HepG2 (cell line): ENCODE results near the gene SRXN1.
A peak's percentile ranks its signal among the peaks of the same experiment; 100 is the strongest.

Experiments used
- EZH2 ChIP-seq: conservative IDR thresholded peaks from 2 replicates; pipeline ENCODE4 v1.6.1; 2012; ENCODE audit warnings: mild to moderate bottlenecking, low read depth, low read length, moderate library complexity
- HNRNPUL1 ChIP-seq: fragments of 200-400 bp; formaldehyde crosslinking; IDR thresholded peaks from 2 replicates; pipeline ENCODE4 v1.6.1; 2017; ENCODE audit warnings: low read depth, mild to moderate bottlenecking, low read length, moderate library complexity
- MYNN ChIP-seq: sonication (generic); formaldehyde crosslinking; IDR thresholded peaks from 2 replicates; pipeline ENCODE4 v1.4.0; 2020; ENCODE audit warnings: mild to moderate bottlenecking, low read depth, missing genetic modification reagents
- NCOR1 ChIP-seq: fragments of 200-600 bp; sonication (generic); IDR thresholded peaks from 2 replicates; pipeline ENCODE4 v1.7.0; 2017; ENCODE audit warnings: antibody characterized with exemption, low read length, borderline replicate concordance
- NFYB ChIP-seq: sonication (generic); formaldehyde crosslinking; IDR thresholded peaks from 2 replicates; pipeline ENCODE4 v1.4.0; 2020; ENCODE audit warnings: missing genetic modification reagents
- RELA ChIP-seq: sonication (generic); formaldehyde crosslinking; IDR thresholded peaks from 2 replicates; pipeline ENCODE4 v1.4.0; 2020; ENCODE audit warnings: missing genetic modification reagents
- TAF1 ChIP-seq: sonication (generic); formaldehyde crosslinking; IDR thresholded peaks from 2 replicates; pipeline ENCODE4 v1.4.0; 2020; ENCODE audit warnings: missing genetic modification reagents
- ZNF350 ChIP-seq: sonication (generic); formaldehyde crosslinking; IDR thresholded peaks from 2 replicates; pipeline ENCODE4 v1.4.0; 2020; ENCODE audit warnings: mild to moderate bottlenecking, low read depth, missing genetic modification reagents, borderline replicate concordance
- ZNF460 ChIP-seq: sonication (generic); formaldehyde crosslinking; IDR thresholded peaks from 2 replicates; pipeline ENCODE4 v1.5.1; 2020; ENCODE audit warnings: missing genetic modification reagents, mild to moderate bottlenecking, borderline replicate concordance
- ZSCAN22 ChIP-seq: sonication (generic); formaldehyde crosslinking; IDR thresholded peaks from 2 replicates; pipeline ENCODE4 v1.4.0; 2020; ENCODE audit warnings: mild to moderate bottlenecking, missing genetic modification reagents
- TF ChIP-seq, protein P1 (sequence below): sonication (generic); formaldehyde crosslinking; IDR thresholded peaks from 2 replicates; pipeline ENCODE4 v1.5.0; 2020; ENCODE audit warnings: mild to moderate bottlenecking, missing genetic modification reagents, moderate library complexity
- TF ChIP-seq, protein P2 (sequence below): sonication (generic); formaldehyde crosslinking; IDR thresholded peaks from 2 replicates; pipeline ENCODE4 v1.5.1; 2020; ENCODE audit warnings: missing genetic modification reagents, mild to moderate bottlenecking, borderline replicate concordance

DNA sequence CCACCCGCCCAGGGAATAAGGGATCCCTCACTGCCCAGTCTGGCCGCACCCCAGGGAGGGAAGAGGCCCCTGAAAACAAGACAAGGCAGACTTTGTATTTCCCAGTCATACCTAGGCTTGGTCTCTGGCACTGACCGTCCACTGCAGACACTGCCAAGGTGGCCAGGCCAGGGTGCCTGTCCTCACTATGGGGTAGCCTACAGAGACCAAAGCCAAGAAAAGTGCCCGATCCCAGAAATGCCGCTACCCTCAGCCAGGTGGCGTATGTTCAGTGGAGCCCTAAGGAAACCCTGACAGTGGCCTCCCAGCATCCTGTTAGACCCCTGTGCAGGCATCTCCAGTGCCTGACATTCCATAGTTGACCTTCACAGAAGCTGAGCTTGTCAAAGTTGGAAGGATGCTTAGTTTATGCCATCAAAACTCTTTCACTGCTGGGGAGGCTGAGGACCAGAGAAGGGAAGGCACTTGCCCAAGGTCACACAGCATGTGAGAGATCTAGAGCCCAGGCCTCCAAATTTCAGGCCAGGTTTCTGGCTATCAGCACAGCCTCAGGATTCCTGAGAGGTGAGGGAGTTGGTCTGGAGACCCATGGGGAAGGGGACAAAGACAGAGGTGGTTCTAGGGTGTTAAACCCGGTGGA is 20.1 kb upstream of the SRXN1 start:
- TF ChIP-seq HNRNPUL1 (no peak), NCOR1 (no peak), RELA (CRISPR knock-in tag) (no peak), ZNF460 (no peak), EZH2 (no peak), ZNF350 (CRISPR knock-in tag) (no peak), ZSCAN22 (no peak), MYNN (no peak), TAF1 (CRISPR knock-in tag) (no peak), NFYB (no peak)
- TF ChIP-seq, protein P1, sequence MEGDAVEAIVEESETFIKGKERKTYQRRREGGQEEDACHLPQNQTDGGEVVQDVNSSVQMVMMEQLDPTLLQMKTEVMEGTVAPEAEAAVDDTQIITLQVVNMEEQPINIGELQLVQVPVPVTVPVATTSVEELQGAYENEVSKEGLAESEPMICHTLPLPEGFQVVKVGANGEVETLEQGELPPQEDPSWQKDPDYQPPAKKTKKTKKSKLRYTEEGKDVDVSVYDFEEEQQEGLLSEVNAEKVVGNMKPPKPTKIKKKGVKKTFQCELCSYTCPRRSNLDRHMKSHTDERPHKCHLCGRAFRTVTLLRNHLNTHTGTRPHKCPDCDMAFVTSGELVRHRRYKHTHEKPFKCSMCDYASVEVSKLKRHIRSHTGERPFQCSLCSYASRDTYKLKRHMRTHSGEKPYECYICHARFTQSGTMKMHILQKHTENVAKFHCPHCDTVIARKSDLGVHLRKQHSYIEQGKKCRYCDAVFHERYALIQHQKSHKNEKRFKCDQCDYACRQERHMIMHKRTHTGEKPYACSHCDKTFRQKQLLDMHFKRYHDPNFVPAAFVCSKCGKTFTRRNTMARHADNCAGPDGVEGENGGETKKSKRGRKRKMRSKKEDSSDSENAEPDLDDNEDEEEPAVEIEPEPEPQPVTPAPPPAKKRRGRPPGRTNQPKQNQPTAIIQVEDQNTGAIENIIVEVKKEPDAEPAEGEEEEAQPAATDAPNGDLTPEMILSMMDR (CRISPR knock-in tag), result peak; percentile 38
- TF ChIP-seq, protein P2, sequence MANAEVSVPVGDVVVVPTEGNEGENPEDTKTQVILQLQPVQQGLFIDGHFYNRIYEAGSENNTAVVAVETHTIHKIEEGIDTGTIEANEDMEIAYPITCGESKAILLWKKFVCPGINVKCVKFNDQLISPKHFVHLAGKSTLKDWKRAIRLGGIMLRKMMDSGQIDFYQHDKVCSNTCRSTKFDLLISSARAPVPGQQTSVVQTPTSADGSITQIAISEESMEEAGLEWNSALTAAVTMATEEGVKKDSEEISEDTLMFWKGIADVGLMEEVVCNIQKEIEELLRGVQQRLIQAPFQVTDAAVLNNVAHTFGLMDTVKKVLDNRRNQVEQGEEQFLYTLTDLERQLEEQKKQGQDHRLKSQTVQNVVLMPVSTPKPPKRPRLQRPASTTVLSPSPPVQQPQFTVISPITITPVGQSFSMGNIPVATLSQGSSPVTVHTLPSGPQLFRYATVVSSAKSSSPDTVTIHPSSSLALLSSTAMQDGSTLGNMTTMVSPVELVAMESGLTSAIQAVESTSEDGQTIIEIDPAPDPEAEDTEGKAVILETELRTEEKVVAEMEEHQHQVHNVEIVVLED (CRISPR knock-in tag), result no peak
